GM21526 (cell line): ENCODE measurements around the gene DAD1.

Source experiments
- ATAC-seq: cut with Tn5 transposase; IDR thresholded peaks from one replicate; pipeline ENCODE4 v1.9.1; 2021; ENCODE audit warnings: moderate library complexity; ENCODE audit not compliant: unreplicated experiment, low FRiP score

Gene DAD1

DNA sequence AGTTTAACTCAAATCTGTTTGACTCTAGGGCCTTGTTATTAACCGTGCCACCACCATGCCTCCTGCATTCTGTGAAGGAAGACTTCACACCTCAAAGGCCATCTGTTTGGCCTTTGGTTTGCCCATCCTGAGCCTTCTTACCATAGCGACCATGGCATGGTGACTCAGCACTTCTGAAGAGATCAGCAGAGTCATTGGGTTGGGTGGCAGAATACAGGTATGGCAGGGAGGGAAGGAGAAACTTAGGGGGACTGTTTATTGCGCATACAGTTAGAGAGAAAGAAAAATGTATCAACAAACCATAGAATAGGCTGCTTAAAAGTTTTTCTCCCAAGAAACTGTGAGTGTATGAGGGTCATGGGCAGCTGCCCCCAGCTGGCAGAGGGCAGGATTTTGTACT is 49.2 kb downstream of the DAD1 start:
- ATAC-seq = no peak

DNA sequence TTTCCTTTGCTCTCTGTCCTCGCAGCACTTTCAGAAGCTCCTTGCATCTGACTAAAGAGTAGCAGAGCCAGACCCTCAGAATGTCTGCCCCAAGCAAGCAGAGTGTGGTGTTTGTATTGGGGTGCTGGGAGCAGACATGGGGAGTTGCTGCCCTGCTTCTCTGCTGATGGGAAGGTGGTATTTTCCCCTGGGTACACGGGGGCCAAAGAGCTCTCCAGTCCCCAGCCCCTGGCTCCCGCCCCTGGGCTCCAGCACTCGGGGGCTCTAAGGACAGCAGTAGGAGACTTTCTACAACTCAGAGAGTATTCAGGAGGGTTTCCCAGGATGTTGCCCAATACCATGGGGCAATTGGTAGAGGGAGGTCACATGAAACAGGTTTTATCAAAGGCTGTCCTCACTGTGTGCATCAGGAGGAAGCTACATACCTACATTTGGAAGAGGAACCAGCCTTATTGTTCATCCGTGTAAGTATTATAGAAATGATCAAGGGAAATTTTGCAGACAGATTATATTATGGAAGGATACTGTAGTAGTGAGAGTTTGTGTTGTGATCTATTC is 50.3 kb downstream of the DAD1 start:
- ATAC-seq = no peak

DNA sequence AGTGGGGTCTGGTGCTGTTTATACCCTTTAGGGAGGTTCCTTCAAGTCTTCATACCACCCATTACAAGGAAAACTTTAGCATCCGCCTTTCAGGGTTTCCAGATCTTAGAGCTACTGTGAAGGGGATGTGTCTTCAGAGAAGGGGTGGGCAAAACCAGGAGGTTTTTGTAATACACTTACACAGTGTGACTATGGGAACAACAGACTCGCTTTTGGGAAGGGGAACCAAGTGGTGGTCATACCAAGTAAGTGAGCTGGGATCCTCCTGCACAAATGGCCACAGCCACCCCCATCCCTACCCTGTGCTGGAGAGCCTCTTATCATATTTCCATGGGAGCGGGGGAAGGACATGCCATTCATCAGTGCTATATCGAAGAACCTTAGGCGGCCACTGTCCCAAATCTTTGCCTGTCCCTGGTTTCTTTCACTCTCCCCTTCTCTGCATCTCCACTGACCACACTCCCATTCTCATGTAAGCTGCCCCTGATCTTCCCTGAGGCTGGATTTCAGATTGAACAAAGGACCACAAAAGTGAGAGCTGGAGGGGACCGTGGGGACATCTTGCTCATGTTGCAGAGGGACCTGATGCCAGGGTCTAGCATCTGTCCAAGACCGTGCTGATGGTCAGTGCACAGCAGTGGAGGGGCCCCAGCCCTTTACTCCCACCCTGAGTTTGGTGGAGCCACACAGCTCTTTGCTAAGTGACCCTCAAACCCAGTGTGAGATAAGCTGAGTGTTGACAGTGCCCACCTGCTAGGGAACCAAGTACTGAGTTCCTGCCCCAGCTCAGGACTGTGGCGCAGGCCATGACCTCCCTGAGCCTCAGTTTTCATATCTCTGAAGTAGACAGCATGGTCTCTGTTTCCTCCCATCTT is 51.4 kb downstream of the DAD1 start:
- no peak for ATAC-seq

DNA sequence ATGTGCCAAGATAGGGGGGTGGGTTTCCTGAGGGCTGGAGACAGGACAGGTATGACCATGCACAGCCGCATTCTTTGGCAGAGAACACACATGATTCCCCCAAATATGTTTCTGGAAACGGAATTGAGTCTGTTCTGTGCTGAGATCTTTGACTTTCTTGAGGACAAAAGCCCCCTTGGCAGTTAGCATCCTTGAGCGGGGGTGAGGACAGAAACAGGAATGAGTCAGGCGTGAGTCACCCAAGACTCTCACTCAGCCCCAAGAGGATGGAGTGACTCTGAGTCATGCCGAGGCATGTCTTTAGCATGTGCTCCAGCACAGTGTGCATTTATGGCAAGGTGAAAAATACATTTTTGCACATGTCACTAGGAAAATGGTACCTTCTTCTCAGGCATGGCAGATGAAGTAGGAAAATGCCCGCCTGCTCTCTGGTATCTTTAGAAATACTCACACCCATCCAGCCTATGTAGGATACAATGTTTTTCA is 52.1 kb downstream of the DAD1 start:
- no peak for ATAC-seq

DNA sequence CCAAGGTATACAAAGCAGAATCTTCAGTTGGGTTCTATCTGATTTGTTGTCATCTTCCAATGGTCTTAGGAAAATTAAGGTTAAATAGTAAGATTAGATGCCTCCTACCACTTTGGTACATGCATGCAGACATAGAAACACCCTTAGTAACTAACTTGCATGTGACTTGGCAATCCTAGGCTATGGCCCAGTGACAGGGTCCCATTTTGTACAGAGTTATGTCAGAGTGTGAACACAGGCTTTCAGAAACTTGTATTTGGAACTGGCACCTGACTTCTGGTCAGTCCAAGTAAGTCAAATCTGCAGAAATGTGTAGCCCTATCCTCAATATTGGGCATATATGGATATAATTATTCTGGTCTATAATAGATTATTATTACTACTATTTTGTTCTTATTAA is 53.1 kb downstream of the DAD1 start:
- no peak for ATAC-seq

DNA sequence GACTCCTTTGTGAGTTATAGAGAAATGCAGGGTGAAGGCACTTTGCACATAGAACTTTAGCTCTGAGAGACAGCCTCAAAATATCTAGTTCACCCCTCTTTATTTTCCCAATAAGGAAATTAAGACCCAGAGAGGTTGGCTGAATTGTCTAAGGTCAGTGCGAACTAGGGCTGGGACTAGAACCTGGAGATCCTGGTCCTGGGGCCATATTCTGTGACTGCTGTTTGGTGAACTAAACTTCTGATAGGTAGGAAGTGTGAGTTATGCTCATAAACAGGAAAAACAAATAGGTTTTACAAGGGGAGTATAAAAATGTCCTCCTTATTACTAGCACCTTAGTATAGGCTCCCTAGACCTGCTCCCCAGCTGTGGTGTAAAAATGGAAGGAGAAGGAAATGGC is 53.9 kb downstream of the DAD1 start:
- no peak for ATAC-seq

DNA sequence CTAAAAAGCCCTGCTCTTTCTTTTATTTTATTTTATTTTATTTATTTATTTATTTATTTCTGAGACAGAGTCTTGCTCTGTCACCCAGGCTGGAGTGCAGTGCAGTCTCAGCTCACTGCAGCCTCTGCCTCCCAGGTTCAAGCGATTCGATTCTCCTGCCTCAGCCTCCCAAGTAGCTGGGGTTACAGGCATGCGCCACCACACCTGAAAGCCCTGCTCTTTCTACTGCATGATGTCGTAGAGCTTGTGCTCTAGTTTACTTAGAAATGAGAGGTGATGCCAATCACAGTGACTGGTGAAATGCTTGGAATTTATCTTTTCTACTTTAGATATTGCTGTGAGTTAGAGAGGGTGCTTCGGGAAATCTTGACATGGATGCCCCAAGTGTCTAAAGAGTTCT is 54.5 kb downstream of the DAD1 start:
- no peak for ATAC-seq

DNA sequence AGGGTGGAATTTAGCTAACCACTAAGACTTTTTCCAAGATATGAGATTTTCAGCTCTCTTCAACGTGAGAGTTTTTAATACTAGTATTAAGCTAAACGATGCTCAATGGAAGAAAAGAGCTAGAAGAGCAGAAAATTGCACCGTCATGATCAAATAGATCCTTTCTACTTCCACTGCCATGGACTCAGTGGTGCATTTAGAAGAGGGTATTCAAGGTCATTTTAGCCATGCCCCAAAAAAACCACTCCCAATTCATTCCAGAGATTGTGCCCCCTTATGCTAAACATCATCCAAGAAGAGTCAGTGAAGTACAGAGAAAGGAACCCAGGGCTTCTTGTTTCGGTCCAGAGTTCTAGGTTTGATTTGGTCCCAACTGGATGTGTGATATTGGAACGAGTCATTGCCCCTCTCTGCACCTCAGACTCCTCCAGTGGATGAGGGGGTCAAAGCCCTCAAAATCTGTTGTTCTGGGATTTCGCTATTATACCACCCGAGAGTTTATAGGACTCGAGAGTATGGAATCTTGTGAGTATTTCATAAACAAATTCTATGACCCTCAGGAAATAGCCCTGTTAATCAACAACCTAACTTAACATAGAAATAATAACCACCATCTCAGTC is 55.2 kb downstream of the DAD1 start:
- ATAC-seq = no peak

DNA sequence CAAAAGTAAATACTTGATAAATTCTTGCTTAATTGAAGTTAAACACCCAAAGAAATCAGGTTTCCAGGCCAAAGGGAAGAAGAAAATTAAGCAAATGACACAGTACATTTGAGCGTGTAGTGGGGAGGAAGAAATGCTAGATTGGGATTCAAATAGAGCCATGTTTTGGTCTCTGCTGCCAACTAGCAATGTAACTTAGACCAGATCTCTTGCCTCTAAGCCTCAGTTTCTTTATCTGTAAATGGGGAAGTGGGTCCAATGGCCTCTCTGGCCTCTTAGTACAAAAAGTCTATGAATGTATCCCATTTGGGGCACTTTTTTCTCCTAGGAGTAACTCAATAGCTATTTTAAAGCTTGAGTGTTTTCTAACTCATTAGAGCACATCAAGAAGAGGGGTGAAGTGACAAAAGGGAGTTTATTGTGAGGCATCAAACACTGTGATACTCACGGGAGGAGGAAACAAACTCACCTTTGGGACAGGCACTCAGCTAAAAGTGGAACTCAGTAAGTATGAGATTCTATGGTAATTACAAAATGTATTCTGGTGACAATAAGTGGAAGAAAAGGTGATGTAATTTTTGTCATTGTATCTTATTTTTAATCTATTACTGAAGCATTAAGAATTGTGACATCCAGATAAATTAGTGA is 55.8 kb downstream of the DAD1 start:
- ATAC-seq = no peak

DNA sequence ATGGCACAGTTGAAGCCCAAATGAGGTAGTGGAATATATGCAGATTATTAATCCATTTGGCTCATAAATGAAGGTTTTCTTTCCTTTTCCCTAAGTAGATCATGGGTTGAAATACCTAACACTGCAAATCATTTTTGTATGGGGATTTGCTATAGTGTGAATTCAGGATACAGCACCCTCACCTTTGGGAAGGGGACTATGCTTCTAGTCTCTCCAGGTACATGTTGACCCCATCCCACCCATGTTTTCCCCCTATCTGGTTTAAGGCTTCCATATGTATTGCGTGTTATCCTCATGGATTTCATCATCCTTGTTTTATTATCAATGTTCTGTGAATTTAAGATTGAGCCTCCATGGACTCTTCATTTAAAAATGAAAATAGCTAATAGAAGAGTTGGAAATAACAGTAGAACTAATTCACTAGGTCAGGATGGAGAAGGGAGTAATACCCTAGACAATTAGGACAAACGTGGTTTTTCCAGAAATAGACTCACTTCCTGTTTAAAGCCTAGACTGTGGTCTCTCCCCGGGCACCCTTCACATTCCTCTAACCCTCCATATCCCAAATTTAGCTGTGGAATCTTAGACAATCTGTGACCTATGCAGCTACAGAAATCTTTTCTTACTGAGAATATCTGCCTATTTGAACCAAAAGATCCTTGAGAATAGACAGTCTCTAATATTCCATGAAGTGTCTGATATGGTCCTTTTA is 56.5 kb downstream of the DAD1 start:
- ATAC-seq = no peak

DNA sequence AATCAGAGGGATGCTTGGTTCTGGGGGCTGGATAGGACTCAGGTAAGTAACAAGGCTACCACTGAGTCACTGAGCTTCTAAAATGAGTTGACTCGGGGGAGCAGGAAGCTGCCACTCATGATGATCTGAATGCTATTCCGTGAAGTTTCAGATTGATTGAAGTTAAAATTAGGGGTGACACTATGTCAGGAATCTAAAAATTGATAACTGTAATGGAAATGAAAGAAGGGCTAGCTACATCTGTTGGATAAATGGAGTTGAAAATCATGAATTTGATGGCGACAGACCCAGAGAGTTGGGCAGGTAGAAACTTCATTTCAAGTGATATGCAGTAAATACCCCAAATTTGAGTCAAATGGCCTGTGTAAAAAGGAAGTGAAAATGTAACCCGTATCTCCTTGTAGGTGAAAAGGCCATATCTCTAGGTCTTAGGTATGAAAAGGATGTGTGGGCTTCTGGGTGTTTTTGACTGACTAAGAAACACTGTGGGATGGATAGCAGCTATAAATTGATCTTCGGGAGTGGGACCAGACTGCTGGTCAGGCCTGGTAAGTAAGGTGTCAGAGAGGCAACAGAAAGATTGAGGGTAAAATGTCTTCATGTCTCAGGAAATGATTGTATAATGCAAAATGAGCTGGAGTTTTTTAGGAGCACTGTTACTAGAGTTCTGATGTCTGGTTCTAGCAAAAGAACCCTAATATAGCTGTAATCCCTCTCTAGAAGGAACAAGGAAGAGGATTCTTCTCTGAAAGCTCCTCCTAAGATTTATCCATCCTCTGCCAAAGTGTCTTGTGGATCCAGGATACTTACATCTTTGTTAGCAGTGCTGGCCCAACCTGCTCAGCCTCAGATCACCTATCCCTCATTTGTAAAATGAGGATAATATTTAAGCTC is 57.3 kb downstream of the DAD1 start:
- peak; percentile 66 for ATAC-seq

DNA sequence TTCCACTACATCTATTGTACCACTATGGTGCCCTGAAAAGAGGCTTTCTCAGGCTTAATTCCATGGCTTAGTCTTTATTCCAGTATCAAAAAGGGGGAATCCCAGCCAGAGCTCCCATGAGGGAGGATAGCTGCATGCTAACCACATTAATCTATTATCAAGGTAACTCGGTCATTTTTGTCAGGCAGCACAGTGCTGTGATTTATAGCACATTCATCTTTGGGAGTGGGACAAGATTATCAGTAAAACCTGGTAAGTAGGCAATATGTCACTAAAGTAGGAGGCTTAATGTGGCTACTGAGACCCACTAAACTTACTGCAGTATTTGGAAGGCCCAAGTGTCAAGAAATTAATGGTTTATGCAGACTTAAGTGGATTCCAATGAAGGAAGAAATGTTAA is 58.9 kb downstream of the DAD1 start:
- no peak for ATAC-seq

DNA sequence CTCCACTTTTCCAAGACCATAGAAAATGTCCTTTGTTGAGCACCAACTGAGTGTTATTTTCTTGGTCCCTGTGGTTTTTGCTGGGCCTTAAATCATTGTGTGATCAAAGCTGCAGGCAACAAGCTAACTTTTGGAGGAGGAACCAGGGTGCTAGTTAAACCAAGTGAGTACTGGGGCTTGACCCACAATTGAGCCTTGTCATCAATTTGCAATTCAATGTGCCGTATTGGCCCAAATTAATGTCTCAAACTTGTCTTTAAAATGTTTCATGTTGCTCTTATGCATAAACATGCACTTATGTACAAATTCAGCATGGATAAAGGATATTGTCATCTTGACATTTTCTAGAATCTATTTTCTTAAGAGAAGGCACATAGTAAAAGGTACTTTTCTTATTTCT is 62.3 kb downstream of the DAD1 start:
- no peak for ATAC-seq

DNA sequence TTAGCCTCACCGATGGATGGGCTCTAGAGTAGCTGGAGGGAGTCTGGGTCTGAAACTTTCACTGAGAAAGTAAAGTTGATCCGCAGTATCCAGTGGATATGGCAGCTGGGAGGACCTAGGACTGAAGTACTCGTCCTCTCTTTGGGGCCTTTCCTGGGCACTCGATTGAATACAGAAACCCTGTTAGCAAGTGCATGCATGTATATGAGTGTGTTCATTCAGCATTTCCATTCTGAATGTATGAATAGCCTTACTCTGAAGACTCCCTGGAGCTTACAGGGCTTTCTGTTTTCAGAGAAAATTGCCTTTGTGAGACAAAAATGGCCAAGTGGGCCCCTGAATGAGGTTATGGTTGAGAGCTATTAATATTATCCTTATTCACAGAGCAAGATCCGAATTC is 62.8 kb downstream of the DAD1 start:
- ATAC-seq = no peak

DNA sequence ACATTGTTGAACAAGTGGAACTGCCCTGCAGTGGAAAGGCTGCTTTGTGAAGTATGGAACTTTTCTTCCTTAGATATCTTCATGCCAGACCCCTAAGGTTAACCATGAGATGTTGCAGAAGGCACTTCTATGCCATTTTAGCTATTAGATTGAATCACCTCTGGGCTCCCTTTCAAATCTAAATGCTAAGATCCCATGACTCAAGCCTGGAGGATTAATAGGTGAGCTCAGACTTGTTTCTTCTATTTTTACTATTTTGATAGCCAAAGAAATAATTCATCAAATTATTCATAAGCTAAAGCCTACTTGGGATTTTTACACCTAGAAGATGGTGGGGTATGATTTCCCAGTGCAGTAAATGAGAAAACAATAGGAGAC is 64.3 kb downstream of the DAD1 start:
- ATAC-seq = no peak

DNA sequence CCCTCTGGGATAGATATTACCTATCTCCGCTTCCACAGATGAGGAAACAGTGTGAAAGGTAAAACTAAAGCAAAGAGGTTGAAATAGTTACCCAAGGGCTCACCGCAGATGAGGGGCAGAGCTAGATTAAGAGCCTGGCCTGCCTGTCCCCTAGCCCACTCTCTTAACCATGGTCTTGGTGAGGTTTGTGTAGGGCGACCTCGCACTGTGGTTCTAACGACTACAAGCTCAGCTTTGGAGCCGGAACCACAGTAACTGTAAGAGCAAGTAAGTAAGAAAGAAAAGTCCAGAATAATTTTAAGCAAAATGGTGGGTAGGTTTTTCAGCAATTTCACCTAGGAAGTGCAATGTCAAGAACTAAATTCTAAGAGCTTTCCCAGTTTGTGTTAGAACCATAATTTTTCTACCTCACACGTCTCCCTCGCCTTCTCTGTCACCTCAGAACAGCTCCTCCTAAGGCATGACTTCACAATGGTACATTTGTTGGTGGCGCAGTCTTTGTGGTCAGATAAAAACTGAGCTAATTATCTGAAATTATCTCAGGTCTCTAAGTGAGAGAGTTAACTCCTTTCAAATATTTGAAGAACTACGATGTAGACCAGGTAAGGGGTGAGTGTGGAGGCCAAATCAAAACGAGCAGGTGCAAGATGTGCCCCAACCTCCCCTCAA is 64.8 kb downstream of the DAD1 start:
- ATAC-seq = no peak

DNA sequence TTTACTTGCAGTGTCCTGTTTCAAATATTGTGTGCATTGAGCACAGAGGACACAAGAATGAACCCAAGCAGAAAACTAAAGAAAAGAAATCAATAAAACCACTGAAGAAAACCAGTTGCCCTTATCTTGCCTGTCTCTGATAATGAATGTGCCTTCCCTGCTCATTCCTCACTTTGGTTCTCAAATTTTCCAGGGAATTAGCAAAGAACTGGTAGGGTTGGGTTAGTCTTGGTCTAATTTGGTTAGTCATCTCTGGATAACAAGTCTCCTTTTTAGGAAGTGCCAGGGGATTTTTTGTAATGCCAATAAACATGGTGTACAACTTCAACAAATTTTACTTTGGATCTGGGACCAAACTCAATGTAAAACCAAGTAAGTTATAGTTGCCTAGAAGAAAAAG is 65.7 kb downstream of the DAD1 start:
- no peak for ATAC-seq

DNA sequence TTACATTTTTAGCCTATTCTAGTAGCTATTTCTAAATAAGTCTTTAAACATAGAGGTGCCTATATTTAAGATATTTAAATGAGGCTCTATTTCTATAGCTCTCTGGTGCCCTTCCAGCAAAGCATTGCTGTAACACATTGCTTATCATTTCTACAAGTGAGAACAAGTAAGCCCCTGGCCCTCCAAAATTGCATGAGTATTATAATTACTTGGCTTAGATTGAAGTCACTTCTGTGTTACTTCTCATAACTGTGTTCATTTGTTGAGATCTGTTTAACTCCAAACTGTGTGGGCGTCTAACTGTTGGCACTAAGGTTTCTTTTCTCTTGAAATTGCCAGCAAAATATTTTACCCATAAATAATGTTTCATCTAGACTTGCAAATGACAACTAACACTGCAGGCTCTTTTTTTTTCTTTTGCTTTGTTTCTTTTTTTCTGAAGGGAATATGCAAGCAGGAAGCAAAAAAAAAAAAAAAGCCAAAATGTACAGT is 66.5 kb downstream of the DAD1 start:
- no peak for ATAC-seq
